ENCODE results near the gene GNG3. TPM values are rescaled to one million over a fixed set of nuclear protein-coding genes. Genes with fewer than 3 reads are reported as not detected.

GNG3 gene
- total and polyA plus RNA-seq, 2 experiments from 2014 or later, result 2.1 to 7.2 TPM

DNA sequence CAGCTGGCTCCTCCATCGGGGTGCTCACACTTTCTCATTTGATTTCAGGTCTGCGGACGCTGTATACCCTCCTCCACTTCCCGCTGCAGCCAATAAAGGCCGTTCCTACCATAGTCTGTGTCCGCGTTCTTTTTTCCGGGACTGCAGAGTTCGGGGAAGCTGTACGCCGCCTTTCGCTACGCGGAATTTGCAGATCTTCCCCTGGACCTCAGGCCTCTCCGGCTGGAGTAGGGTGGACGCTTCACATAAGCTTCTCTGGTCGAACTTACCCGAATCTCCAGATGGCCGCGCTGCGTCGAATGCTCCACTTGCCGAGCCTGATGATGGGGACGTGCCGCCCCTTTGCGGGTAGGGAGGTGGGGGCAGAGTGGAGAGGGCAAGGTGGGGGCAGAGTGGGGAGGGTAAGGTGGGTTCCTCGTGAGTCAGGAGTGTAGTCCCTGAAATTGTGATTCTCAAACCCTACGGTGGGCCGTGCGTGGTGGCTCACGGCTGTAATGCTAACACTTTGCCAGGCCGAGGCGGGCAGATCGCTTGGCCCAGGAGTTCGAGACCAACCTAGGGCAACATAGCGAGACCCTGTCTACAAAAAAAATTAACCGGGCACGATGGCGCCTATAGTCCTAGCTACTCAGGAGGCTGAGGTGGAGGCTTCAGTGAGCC lies 41.7 kb upstream of the GNG3 start (continued):
- TF ChIP-seq, protein P1, sequence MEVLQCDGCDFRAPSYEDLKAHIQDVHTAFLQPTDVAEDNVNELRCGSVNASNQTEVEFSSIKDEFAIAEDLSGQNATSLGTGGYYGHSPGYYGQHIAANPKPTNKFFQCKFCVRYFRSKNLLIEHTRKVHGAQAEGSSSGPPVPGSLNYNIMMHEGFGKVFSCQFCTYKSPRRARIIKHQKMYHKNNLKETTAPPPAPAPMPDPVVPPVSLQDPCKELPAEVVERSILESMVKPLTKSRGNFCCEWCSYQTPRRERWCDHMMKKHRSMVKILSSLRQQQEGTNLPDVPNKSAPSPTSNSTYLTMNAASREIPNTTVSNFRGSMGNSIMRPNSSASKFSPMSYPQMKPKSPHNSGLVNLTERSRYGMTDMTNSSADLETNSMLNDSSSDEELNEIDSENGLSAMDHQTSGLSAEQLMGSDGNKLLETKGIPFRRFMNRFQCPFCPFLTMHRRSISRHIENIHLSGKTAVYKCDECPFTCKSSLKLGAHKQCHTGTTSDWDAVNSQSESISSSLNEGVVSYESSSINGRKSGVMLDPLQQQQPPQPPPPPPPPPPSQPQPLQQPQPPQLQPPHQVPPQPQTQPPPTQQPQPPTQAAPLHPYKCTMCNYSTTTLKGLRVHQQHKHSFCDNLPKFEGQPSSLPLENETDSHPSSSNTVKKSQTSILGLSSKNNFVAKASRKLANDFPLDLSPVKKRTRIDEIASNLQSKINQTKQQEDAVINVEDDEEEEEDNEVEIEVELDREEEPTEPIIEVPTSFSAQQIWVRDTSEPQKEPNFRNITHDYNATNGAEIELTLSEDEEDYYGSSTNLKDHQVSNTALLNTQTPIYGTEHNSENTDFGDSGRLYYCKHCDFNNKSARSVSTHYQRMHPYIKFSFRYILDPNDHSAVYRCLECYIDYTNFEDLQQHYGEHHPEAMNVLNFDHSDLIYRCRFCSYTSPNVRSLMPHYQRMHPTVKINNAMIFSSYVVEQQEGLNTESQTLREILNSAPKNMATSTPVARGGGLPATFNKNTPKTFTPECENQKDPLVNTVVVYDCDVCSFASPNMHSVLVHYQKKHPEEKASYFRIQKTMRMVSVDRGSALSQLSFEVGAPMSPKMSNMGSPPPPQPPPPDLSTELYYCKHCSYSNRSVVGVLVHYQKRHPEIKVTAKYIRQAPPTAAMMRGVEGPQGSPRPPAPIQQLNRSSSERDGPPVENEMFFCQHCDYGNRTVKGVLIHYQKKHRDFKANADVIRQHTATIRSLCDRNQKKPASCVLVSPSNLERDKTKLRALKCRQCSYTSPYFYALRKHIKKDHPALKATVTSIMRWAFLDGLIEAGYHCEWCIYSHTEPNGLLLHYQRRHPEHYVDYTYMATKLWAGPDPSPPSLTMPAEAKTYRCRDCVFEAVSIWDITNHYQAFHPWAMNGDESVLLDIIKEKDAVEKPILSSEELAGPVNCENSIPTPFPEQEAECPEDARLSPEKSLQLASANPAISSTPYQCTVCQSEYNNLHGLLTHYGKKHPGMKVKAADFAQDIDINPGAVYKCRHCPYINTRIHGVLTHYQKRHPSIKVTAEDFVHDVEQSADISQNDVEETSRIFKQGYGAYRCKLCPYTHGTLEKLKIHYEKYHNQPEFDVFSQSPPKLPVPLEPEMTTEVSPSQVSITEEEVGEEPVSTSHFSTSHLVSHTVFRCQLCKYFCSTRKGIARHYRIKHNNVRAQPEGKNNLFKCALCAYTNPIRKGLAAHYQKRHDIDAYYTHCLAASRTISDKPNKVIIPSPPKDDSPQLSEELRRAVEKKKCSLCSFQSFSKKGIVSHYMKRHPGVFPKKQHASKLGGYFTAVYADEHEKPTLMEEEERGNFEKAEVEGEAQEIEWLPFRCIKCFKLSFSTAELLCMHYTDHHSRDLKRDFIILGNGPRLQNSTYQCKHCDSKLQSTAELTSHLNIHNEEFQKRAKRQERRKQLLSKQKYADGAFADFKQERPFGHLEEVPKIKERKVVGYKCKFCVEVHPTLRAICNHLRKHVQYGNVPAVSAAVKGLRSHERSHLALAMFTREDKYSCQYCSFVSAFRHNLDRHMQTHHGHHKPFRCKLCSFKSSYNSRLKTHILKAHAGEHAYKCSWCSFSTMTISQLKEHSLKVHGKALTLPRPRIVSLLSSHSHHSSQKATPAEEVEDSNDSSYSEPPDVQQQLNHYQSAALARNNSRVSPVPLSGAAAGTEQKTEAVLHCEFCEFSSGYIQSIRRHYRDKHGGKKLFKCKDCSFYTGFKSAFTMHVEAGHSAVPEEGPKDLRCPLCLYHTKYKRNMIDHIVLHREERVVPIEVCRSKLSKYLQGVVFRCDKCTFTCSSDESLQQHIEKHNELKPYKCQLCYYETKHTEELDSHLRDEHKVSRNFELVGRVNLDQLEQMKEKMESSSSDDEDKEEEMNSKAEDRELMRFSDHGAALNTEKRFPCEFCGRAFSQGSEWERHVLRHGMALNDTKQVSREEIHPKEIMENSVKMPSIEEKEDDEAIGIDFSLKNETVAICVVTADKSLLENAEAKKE (CRISPR knock-in tag; IDR thresholded peaks at IDR 0.05), result no peak
- TF ChIP-seq, protein P2, sequence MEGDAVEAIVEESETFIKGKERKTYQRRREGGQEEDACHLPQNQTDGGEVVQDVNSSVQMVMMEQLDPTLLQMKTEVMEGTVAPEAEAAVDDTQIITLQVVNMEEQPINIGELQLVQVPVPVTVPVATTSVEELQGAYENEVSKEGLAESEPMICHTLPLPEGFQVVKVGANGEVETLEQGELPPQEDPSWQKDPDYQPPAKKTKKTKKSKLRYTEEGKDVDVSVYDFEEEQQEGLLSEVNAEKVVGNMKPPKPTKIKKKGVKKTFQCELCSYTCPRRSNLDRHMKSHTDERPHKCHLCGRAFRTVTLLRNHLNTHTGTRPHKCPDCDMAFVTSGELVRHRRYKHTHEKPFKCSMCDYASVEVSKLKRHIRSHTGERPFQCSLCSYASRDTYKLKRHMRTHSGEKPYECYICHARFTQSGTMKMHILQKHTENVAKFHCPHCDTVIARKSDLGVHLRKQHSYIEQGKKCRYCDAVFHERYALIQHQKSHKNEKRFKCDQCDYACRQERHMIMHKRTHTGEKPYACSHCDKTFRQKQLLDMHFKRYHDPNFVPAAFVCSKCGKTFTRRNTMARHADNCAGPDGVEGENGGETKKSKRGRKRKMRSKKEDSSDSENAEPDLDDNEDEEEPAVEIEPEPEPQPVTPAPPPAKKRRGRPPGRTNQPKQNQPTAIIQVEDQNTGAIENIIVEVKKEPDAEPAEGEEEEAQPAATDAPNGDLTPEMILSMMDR (conservative IDR thresholded peaks at IDR 0.05; ENCODE audit: low read depth in 2 of 2), result no peak
- TF ChIP-seq STAT1 (IDR thresholded peaks at IDR 0.05; ENCODE audit: unreplicated experiment), result no peak
- no peak for TF ChIP-seq CREB1 (CRISPR knock-in tag; IDR thresholded peaks at IDR 0.05; ENCODE audit: low read depth)
- TF ChIP-seq, protein P3, sequence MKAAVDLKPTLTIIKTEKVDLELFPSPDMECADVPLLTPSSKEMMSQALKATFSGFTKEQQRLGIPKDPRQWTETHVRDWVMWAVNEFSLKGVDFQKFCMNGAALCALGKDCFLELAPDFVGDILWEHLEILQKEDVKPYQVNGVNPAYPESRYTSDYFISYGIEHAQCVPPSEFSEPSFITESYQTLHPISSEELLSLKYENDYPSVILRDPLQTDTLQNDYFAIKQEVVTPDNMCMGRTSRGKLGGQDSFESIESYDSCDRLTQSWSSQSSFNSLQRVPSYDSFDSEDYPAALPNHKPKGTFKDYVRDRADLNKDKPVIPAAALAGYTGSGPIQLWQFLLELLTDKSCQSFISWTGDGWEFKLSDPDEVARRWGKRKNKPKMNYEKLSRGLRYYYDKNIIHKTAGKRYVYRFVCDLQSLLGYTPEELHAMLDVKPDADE (IDR thresholded peaks at IDR 0.05), result no peak
- no peak for TF ChIP-seq EZH2 (IDR thresholded peaks at IDR 0.05; ENCODE audit: low read depth, unreplicated experiment)
- no peak for TF ChIP-seq ZNF331 (CRISPR knock-in tag; IDR thresholded peaks at IDR 0.05; ENCODE audit: low read depth)
- no peak for TF ChIP-seq EZH2phosphoT487 (IDR thresholded peaks at IDR 0.05; ENCODE audit: unreplicated experiment)

All from GM23338 (cell line).